NOMO-1 (cell line): ENCODE results near the gene FOSB.
"Not testable (repeated sequence)": the region's sequence is repeated elsewhere in the genome, so short reads cannot be mapped to it uniquely, and the experiment has no call there.

Experiments used
- DNase-seq, 2 experiments: peaks; one replicate each; lab custom pipeline; 2025; ENCODE audit not compliant: unreplicated experiment in 2 of 2; lab: John Stamatoyannopoulos, UW

FOSB gene

DNA sequence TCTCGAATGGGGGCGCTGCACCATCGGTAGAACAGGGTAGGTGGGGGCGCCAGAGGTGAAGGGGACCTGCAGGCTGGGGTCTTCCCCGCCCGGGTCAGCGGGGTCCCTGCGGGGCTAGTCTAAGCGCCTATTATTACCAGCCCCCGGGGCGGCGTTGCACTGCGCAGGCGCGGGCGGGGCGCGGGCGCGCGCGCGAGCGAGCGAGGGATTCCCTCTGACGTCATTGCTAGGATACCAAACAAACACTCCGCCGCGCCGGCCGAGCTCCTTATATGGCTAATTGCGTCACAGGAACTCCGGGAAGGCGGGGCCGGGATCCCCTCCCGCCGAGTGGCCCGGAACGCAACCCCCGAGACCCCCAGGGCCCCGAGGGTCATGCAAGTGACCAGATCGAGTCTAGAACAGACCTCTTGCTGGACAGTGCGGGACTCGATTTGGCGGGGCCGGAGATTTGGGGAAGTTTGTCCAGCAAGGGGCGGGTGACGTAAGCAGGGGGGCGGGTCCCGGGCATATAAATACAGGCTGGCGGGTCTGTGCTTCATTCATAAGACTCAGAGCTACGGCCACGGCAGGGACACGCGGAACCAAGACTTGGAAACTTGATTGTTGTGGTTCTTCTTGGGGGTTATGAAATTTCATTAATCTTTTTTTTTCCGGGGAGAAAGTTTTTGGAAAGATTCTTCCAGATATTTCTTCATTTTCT lies at the start of gene FOSB:
TSS of gene FOSB (plus strand) at position 541 of the 703 bp plus-strand sequence. CDS start 591 bp downstream, outside the sequence.
- peak; percentile 89 to 90 for DNase-seq

DNA sequence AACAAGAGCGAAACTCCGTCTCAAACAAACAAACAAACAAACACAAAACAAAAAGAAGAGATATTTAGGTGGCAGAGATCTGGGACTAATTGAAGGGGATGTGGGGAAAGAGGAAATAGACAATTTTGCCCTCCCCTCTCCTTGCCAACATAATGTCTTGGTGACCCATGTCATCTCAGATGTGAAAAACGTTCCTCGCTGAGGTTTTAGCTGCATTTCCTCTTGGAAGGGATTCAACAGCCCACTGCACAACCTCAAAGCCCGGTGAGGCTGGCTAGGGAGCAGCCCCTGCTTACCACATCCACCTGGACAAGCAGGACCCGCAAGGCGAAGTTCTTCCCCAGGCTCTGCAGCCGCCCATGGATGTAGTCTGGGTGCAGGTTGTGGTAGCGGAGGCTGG lies 49.0 kb upstream of the FOSB start:
- peak; percentile 23 to 54 for DNase-seq

DNA sequence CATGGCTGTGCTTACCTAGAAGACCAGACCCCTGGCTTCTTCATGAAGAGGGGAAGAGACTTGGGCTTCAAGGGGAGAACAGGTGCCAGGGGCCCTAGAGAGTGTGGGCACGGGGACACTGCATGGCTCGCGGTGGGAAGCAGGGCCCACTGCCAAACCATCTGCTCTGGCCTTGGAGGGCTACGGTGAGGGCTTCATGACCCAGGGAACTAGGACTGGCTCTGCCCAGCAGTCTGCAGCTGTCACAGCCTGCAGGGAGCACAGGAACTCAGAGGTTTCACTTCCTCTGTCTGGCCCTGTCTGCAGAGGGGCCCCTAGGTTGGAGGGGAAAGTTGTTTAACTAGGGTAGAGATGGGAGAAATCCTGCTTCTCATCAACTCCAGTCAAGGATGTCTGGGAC lies 48.4 kb upstream of the FOSB start:
- DNase-seq, result peak; percentile 79 to 94

DNA sequence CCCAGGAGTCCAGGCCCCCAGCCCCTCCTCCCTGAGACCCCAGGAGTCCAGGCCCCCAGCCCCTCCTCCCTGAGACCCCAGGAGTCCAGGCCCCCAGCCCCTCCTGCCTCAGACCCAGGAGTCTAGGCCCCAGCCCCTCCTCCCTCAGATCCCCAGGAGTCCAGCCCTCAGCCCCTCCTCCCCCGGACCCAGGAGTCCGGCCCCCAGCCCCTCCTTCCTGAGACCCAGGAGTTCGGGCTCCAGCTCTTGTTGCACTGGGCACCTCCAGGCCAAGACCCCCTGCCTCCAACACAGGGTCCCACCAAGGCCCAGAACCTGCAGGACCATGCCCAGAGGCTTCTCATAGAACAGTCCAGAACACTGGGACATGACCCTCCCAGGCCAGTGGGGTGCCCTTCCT lies 47.9 kb upstream of the FOSB start:
- no peak for DNase-seq

DNA sequence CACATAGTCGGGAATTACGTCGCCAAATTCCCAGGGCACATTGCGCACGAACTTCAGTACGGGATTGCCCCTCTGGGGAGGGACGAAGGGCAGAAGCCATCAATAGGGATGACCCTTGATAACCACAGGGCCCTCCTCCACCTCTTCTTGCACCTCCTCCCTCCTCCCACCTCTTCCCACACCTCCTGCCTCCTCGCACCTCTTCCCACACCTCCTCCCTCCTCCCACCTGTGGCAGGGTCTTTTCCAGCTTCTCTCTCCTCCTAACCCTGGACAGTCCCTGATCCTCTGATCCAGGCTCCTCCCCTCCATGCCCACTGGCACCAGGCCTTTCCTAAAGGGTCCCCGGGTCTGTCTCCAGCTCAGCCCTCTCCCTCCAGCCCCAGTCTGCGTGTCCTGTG lies 47.4 kb upstream of the FOSB start:
- DNase-seq, result no peak

DNA sequence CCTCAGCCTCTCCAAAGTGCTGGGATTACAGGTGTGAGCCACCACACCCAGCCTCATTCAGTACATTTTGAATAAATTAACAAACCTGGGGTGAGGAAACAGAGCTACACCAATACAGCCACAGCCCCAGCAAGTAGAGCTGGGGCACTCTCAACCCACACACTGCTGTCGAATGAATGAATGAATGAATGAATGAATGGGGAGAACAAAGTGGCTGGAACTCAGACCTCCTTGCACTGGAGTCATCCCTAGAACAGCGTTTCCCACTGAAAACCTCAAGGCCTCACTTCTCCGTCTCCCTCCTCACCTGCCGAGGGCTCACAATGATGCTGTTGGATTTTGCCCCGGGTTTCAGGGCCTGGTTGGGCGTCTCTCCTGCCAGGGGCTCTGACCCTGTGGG lies 46.9 kb upstream of the FOSB start:
- no peak for DNase-seq

DNA sequence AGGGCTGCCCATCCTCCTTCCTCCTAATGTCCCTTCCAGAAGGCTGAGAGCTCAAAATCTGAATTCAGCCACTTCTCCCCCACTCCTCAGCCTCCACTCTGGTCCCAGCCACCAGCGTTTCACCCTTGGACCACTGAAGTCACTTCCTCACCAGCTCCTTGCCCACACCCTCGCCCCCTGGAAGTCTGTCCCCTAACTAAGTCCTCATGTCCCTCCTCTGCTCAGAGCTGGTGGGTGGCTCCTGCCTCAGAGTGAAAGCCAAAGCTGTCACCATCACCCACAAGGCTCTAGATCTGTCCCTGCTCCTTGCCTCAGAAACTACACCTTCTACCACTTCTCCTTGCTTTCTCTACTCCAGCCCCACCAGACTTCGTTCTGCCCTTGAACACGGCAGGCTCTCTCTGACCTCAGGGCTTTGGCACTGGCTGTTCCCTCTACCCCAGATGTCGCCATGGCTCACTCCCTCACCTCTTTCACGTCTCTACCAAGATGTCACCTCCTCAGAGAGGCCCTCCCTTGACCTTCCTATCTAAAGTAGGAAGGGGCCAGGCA lies 45.8 kb upstream of the FOSB start:
- DNase-seq, result no peak

DNA sequence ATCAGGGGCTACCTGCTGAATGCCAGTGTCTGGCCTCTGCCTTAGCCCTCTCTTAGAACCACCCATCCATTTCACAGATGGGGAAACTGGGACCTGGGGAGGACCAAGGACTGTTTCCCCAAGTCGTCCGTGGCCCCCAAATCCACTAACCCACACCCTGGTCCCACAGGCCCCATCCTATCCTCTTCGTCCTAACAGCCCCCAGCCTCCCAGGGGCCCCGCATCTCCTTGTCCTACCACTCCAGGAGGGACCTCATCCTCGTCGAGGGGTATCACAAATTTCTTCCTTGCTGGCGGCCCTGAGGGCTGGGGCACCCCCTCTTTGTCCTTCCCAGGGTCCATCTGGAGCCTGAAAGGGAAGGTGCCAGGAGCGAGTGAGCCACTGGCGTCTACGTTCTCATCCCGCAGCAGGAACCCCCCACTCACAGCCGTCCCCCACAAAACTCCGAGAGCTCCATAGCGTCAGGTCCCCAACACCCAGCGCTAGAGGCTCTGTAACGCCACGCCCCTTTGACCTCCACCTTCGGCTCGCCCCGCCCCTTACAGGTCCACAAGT lies 44.7 kb upstream of the FOSB start:
- DNase-seq, result no peak

DNA sequence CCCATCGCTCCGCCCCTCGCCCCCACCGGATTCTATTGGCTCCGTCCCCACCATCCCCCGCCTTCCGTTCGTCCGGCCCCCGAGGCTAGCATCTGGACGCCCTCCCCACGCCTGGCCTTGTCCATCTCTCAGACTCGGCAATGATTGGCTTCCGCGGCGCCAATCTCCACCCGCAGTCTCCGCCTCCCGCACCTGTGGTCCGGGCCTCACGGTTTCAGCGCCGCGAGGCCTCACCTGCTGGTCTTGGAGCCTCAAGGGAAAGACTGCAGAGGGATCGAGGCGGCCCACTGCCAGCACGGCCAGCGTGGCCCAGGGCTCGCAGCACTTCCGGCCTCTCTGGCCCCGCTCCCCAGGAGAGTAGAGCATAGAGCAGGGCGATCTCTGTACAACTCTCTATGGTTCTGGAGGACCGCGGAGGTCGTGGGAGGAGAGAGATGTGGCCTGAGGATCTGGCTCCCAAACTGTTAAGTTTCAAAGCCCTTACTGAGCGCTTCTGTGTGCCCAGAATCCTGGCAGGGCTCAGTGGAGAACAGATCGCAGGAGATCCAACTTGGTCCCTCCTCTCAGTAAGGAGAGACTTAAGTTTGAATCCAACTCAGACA lies 44.1 kb upstream of the FOSB start, which contains the start of gene ERCC1:
TSS of gene ERCC1 (minus strand) at position 329 of the 602 bp plus-strand sequence. CDS start 543 bp downstream, outside the sequence.
- peak; percentile 95 to 97 for DNase-seq

DNA sequence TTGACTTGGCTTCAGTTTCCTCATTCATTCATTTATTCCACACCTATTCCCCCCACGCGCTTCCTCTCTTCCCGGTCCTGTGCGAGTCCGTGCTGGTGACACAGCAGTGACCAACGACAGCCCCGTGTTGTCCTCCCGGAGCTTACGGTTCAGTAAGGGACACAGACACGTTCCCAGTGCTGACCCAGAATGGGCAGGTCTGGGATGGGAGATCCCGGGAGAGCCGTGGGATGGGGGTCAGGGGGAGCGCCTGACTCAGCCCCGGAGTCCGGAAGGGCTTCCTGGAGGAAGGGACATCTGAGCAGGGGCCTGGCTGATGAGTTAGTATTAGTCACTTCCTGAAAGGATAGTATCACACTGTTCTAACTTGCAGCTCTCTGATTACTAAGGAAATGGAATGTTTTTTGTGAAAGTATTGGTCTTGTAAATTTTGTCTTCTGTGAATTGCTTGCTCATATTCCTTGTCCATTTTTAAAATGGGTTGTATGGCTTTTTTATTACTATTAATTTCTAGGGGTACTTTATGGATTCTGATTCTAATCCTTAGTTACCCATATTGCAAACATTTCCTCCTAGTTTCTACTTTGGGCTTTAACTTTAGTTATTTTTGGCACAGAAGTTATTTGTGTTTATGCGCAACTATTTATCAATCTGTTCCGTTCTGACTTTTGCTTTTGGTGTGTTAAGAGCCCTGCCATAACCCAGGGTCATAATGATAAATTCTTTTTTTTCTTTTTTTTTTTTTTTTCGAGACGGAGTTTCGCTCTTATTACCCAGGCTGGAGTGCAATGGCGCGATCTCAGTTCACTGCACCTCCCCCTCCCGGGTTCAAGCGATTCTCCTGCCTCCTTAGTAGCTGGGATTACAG lies 43.4 kb upstream of the FOSB start:
- DNase-seq, result peak; percentile 11 to 71

DNA sequence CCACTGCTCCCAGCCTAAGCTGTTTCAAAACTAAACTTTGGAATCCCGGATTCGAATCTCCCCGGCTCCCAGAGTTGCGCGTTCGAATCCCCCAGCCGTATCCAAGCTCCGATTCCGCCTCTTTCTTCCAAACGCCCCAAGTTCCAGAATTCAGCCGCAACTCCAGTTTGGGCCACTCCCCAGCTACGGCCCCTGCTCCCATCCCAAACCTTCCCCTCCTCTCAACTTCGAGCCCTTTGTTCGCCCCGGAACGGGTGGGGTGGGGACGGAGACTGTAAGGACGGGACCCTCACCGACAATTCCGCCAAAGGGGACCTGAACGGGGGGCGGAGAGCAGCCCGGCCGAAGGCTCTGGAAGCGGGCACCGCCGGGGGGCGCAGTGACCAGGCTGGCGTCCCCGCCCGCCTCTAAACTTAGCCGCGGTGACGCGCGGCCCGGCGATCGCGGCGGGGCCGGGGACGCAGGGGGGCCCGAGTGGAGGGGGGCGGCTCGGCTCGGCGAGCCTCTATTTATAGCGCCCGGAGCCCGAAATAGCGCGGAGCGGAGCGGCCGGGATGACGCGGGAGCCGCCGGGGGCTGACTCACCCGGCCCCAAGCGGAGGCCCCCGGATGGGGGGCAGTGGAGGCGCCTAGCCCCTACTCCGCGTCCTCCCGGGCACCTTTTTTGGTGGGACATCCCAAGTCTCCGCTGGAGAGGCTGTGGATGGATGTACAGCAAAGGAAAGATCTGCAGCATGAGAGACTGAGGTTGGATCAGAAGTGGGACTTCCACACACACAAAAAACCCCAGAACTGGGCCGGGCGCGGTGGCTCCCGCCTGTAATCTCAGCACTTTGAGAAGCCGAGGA lies 39.2 kb upstream of the FOSB start:
- peak; percentile 19 to 26 for DNase-seq

DNA sequence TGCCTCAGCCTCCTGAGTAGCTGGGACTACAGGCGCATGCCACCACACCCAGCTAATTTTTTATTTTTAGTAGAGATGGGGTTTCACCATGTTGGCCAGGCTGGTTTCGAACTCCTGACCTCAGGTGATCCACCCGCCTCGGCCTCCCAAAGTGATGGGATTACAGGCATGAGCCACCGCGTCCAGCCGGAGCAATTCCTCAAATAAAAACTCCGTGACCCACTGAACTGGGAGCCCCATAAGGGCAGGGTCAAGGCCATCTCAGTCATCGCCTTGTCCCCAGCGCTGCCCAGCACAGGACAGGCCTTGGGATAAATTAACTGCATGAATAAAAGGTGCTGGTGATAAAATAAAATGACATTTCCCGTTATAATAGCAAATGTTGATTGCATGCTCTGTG lies 37.9 kb upstream of the FOSB start:
- not testable (repeated sequence) for DNase-seq

DNA sequence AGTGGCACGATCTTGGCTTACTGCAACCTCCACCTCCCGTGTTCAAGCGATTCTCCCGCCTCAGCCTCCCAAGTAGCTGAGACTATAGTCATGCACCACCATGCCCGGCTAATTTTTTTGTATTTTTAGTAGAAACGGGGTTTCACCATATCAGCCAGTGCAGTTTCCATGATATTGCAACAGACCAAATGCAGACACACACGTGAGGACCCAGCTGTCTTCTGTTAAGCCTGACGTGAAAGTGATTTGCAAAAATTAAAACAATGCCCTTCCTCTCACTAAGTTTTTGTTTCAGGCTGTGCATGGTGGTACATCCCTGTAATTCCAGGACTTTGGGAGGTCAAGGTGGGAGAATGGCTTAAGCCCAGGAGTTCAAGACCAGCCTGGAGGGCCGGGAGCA lies 36.8 kb upstream of the FOSB start:
- peak; percentile 62 to 76 for DNase-seq

DNA sequence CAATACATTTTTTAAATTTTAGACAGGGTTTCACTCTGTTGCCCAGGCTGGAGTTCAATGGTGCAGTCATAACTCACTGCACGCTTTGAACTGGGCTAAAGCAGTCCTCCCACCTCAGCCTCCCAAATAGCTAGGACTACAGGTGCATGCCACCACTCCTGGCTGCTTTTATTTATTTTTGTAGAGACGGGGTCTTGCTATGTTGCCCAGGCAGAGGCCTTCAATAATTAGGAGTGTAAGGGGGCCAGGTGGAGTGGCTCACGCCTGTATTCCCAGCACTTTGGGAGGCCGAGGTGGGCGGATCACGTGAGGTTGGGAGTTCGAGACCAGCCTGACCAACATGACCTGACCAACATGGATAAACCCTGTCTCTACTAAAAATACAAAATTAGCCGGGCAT lies 35.3 kb upstream of the FOSB start:
- DNase-seq, result not testable (repeated sequence)

DNA sequence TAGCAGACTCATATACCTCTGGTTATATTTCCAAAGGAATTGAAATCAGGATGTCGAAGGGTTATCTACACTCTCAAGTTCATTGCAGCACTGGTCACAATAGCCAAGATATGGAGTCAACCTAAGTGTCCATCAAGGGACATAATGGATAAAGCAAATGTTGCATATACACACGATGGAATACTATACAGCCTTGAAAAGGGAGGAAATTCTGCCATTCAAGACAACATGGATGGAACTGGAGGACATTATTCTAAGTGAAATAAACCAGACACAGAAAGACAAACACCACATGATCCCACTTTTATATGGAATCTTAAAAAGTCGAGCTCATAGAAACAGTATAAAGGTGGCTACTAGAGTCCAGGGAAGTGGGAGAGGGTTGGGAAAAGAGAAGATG lies 30.5 kb upstream of the FOSB start:
- no peak for DNase-seq

DNA sequence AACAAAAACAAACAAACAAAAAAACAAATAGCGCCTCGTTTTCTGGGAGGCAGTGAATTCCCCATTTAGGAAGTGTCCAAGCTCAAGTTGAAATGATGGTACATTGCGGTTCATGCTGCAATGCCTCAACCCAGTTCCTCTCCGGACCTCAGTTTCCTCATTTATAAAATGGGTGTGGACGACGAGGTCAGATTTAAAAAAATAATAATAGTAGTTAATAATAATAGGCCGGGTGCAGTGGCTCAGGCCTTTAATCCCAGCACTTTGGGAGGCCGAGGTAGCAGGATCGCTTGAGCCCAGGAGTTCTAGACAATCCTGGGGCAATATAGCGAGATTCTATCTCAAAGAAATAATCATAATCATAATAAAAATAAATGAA lies 28.6 kb upstream of the FOSB start:
- DNase-seq, result no peak

DNA sequence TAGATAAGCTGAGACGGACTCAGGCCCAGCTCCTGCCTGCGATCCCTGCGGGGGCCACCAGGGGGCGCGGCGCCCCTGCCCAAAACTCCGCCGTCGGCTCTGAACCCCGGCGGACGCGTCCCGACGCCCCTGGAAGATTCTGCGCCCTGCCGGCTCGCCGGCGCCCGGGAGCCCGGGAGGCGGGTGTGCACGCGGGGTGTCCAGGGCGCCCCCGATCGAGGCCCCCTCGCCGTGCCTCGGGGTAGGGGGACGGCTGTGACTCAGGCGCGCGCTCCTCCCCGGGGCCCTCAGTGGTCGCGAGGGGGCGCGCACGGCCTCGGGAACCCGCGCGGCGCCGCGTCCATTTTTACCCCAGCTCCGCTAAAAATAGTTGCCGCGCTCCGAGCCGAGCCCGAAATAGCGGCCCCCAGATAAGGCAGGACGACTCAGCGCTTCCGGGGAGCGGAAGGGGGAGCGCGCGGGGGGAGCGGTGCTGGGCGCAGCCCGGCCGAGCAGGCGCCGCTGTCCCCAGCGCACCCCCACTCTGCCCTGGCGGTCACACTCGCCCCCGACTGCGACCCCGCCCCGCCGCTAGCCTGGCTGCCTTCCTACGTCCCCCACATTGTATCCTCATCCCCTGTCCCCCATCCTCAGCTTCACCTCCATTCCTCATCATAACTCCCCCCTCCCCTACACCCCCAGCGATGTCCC lies 28.1 kb upstream of the FOSB start:
- DNase-seq, result peak; percentile 68 to 75

DNA sequence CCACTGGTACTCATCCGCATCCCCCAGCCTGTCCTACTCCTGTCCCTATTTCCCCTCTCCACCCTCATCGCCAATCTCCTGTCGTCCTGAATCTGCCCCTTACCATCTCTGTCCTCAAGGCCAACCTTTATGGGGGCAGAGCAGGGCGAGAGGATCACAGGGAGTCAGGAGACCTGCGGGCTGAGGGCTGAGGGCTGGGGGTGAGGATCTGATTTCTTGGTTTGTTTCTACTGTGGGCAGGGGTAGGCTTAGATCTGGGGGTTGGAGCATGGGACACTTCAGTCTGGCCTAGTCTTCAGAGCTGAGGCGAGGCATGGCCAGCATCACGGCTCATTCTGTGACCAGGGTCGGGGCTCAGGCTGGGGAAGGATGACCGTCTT lies 27.5 kb upstream of the FOSB start:
- DNase-seq, result no peak

DNA sequence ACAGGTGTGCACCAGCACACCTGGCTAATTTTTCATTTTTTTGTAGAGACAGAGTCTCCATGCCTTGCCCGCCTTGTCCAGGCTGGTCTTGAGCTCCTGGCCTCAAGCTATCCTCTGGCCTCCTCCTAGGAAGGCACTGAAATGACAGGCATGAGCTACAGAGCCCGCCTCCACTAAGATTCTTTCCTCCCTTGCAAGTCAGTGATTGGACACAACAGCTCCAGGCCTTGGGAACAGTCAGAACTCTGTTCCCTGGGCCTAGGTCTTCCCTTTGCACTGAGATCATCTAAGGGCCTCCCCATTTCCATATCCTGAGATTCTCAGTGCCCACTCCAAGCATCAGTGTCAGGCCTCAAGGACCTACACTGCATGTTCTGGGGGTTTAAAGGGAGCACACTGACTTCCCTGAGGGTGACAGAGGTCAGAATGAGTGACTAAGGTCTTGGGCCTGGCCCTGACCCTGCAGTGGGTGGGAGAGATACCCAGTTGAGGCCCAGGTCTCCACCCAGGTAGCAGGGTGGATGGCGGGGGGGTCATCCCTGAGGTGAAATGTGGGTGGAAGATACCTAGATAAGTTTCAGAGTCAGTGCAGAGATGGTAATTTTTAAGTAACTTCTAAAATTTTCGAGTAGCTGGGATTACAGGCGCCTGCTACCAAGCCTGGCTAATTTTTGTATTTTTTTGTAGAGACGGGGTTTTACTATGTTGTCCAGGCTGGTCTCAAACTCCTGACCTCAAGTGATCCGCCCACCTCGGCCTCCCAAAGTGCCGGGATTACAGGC lies 26.7 kb upstream of the FOSB start:
- no peak for DNase-seq
